GM18909 (cell line): ENCODE results near the gene DYNC1H1.

Experiments
- ATAC-seq: cut with Tn5 transposase; IDR thresholded peaks from one replicate; pipeline ENCODE4 v1.9.1; 2021; ENCODE audit warnings: mild to moderate bottlenecking; ENCODE audit not compliant: unreplicated experiment, poor library complexity

The DYNC1H1 gene

DNA sequence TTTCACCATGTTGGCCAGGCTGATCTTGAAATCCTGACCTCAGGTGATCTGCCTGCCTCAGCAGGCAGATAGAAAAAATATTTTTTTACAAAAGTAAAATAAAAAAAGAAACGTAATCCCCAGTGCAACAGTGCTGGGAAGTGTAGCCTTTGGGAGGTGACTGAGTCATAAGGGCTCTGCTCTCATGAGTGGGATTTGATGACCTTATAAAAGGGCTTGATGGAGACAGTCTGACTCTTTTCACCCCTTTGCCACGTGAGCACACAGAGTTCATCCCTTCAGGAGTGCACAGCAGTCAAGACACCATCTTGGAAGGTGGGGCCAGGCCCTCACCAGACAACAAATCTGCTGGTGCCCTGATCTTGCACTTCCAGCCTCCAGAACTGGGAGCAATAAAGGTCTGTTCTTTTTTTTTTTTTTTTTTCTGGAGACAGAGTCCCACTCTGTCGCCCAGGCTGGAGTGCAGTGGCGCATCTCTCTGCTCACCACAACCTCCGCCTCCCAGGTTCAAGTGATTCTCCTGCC is 24.7 kb upstream of the DYNC1H1 start:
- no peak for ATAC-seq

DNA sequence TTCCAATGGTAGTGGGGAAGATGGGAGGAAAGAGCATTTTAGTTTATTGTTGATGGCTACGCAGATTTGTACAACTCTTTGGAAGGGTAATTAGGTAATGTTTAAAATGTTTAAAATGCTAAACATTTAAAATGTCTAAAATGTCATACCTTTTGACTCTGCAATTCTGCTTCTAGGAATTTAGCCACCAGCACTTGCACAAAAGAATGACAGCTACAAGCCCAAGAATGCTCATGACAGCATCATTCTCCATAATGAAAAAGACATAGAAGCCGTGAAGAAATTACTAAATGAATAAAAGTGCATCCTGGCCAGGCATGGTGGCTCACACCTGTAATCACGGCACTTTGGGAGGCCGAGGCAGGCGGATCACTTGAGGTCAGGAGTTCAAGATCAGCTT is 19.9 kb upstream of the DYNC1H1 start:
- ATAC-seq, result no peak

DNA sequence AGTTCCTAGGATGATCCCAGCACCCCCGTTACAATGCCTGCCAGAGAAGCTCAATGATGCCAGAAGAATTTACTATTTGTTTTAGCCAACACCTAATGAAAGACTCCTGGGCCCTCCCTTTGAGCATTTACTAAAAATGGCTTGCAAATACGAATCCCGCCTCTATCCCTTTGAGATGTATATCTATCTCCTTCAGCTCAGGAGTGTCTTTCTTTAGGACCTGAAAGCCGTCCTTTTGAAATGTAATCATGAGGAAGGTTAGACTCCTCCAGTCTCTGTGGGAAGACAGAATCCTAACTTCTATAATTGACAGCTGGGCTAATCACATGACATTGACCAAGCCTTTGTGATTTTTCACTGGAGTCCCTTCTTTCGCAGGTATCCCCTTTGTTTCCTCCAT is 19.2 kb upstream of the DYNC1H1 start:
- no peak for ATAC-seq

DNA sequence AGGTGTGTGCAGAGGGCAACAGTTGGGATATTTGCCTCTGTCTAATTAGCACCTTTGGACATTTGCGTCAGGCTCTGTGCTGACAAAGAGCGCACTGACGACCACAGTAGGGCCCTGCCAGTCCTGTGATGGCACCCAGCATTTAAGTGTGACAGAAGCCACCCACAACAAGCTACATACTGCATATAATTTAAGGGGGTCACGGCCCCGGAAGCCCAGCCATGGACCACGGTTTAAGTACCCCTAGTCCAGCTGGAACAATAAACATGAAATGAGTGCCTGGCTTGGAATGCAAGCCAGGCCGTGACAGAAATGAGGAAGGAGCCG is 16.8 kb upstream of the DYNC1H1 start:
- ATAC-seq, result peak; percentile 7

DNA sequence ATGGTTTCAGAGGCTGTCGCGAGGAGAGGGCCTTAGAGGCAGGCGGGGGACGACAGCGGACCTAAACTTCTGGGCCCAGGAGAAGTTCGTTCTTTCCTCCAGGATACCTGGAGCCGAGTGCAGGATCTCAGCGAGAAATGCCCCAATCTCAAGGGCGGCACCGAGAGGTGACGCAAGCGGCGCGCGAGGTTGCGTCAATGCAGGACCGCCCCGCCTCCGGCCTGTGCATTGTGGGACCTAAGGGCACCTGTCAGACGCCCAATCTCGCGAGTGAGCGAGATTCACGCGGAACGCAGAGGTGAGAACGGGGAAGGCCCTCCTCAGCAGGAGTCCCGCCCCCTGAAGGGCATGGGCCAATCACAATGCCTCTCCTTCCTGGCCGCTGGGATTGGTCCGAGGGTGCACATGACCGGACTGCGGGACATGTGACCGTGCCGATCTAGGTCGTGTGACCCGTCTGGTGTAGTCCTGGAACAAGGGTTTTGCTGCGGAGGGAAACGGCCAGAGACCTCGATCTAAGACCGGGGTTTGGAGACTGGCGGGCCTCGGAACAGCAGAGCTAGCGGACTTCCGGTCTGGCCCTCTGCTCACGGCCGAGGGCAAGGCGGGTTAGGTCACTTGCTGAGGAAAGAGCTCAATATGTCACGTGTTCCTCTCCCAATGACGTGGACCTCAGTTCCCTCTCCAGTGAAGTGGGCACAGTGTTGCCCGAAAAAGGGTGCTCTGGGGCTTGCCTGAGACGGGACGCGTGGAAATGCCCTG is 16.3 kb upstream of the DYNC1H1 start:
- peak; percentile 98 for ATAC-seq

DNA sequence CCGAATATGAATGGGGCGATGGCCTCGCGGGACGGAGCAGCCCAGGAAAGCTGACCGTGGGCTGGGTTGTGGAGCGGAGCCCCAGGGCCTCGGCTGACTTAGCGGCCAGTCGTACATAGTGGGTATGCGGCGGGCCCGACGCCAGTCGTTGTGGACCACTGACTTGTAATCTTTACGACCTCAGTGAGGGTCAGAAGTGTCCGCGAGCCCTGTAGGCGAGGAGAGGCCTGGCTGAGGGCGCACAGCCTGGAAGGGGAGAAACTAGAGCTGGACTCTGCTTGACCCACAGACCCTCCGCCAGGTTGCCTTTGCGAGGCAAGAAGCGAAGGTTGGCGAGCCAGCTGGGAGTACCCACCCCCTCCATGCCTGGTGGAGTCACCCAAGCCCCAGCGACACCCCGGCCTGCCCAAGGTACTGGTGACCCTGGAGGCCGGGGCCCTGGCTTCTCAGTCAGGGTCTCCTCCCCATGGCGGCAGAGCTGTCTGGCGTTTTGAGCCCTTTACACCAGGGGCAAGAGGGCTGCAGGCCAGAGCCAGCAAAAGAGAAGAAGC is 15.6 kb upstream of the DYNC1H1 start:
- no peak for ATAC-seq

DNA sequence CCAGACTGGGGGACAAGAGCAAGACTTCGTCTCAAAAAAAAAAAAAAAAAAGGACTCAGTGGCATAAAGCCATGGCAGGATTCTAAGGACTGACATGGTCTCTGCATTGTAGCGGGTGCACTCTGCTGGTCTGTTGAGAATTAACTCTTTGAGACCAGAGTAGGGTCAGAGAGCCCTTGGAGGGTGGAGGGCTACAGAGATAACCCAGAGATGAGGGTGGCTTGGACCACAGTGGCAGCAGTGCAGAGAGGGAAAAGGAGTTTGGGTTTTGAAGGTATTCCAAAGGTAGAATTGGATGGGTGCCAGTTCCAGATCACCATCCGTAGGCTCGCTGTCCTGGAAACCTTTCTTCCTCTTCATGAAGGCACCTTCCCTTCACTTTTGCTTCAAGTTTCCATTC is 14.3 kb upstream of the DYNC1H1 start:
- ATAC-seq, result no peak

DNA sequence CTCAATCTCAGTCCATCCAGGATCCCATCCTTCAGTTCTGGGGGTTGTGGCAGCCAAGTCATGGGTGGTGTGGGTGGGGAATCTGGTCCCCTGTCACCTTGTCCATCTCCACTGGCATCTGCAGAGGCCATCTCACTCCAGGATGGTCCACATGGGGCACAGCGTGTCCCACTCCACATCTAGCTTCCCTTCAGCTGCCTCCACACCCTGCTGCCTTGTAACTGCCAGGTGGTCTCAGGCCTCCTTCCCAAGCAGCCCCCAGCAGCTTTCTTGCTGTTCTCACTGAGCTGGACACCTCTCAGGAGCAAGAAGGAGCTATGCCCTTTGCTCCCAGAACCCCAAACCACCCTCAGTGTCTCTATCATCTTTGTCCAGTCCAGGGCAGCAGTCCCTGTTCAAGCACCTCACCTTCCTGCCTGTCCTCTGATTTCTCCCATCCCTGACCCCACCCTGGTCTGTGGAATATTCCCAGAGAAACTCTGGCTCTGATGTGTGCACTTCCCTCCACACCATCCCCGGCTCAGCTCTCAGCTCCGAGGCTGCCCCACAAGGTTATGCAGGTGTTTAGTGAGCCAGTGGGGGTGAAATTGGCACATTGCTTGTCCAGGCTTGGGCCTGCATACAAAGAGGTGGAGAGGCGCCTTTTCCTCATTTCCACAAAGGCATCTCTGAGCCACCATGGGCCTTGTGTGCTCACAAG is 13.7 kb upstream of the DYNC1H1 start:
- ATAC-seq, result no peak

DNA sequence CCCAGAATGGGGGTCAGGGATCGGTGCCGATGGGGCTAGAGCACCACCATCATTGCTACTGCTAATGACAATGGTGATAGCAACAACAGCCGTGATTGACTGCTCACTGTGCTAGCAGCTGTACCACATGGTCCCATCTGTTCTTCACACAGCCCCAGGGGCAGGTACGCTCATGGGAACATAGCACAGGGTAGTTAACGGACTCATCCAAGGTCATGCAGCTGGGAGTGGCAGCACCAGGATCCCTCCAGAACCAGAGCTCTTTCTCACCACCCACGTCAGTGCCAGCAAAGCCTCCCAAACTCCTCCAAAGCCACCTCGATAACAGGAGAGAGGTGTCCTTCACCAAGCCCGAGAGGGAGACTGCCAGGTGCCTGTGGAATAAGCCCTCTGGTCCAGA is 11.2 kb upstream of the DYNC1H1 start:
- no peak for ATAC-seq

DNA sequence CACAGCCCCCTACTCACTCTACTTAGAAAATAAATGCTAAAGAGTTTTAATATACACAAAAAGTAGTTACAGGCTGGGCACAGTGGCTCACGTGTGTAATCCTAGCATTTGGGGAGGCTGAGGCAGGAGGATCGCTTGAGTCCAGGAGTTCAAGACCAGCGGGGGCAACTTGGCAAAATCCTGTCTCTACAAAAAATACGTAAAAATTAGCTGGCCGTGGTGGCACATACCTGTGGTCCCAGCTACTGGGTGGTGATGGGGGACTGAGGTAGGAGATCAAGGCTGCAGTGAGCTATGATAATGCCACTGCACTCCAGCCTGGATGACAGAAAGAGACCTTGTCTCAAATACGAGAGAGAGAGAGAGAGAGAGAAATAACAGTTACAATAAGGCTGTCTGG is 9.9 kb upstream of the DYNC1H1 start:
- no peak for ATAC-seq

DNA sequence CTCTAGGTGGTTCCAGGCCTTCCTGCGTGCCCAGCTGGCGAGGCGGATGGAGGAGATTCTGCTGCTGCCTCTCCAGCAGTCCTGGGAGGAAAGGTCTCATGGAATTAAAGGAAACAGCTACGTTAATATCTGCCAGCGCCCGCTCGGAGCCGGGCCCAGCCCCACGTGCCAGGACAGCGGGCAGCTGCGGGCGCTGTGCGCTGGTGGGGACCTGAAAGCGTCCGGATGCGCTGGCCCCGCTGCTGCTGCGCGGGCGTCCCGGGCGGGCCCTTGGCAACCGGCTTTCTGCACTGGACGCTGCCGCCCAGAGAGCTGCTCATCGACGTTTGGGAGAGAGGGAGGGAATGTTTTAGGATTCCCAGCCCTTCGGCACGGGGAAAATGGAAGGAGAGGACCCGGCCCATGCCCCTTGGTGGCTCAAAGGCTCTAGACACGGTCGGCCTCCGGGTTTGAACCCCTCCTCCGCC is 8.6 kb upstream of the DYNC1H1 start:
- ATAC-seq, result no peak

DNA sequence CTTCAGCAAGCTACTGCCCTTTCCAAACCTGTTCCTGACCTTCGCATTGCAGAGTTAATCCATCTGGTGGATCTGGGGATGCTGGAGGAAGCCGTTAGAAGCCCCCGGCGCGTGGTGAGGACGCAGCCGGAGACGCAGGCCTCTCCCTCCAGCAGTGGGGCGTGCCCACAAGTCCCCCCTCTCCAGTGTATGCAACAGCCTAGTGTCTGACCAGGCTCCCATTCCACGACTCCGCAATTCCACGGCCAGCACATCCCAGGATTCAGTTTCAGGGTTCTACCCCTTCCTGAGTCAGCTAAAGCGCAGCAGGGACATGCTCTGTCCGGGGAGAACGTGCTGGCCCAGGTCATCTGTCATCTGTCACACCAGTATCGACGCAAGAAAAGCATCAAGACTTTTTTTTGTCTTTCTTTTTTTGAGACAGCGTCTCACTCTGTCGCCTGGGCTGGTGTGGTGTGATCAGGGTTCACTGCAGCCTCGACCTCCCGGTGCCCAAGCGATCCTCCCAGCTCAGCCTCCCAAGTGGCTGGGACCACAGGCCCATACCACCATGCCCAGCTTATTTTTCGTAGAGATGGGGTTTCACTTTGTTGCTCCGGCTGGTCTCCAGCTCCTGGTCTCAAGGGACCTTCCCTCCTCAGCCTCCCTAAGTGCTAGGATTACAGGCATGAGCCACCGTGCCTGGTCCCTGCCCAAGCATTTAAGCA is 8.0 kb upstream of the DYNC1H1 start:
- ATAC-seq, result no peak

DNA sequence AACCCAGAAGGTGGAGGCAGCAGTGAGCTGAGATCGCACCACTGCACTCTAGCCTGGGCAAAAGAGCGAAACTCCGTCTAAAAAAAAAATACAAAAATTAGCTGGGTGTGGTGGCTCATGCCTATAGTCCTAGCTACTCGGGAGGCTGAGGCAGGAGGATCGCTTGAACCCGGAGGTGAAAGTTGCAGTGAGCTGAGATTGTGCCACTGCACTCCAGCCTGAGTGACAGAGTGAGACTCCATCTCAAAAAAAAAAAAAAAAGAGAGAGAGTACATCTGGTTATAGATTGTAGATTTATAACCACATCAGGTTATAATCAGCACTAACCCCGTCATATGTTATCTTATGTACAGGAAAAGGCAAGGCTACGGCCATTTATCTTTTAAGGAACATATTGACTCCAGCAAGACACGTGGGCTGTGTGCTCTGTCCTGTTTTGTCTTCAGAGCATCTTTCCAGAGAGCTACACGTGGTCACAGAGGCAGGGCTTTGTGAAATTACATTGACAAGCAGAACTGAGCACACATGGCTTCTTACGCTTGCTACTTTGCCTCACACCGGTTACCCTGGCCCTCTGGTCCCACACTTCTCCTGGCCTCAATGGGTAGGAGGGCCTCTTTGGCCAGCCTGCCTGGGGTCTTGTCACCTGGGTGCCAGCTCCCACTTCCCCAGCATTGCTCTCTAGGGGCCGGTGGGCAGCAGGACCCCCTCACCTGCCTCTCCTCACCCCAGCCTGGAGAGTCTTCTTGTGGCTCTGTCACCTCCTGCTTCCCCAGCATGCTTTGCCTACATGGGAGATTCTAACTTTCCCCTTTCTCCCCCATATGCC is 6.8 kb upstream of the DYNC1H1 start:
- ATAC-seq, result no peak

DNA sequence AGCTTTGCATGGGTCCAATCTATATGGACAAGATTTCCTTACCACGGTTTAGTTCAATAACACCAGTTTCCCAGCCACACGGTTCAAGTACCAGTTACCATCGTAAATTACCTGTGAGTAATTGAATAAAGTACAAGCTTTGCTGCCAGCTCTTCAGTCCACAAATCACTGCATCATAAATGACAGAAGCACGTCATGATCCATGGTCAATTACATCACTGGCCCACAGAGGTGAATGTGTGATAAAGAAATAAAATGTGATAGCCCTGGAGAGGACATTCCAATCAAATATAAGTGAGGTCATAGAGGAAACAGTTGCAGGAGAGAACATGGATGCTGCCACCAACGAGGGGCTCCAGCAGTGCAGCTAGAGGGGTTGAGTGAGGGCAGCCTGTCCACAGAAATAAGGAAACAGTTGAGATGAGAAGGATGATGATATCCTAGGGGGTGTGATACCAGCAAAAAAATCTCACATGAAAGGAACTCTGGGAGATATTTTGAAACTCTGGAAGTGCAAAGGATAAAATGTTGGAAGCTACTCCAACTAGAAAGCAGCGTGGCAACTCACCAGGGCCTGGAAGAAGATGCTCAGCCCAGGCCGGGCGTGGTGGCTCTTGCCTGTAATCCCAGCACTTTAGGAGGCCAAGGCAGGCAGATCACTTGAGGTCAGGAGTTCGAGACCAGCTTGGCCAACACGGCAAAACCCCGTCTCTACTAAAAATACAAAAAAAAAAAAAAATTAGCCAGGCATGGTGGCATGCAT is 5.8 kb upstream of the DYNC1H1 start:
- ATAC-seq, result no peak

DNA sequence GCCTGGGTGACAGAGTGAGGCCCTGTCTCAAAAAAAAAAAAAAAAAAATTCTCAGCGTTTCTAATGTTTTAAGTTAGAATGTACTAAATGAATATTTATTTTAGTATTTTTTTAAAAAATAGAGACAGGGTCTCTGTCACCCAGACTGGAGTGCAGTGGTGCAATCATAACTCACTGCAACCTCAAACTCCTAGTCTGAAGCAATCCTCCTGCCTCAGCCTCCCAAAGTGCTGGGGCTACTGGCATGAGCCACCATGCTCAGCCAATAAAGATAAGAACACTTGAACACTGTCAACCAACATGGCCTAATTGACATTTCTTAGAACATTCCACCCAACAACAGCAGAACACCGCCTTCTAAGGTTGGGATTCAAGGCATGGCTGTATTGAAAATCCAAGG is 5.1 kb upstream of the DYNC1H1 start:
- ATAC-seq, result no peak

DNA sequence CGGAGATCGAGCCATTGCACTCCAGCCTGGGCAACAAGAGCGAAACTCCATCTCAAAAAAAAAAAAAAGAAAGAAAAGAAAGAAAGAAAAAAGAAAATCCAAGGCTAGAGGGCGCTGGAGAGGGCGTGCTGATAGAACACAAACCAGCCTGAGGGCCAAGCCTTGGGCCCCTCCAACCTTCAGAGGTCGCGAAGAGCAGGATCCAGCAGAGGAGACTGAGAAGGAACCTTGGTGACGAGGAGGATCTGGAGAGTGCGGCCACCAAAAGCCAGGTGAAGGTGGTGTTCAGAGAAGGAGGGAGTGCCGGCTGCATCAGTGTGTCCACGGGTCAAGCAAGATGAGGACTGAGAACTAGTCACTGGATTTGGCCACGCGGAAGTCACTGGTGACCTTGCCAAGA is 4.1 kb upstream of the DYNC1H1 start:
- no peak for ATAC-seq

DNA sequence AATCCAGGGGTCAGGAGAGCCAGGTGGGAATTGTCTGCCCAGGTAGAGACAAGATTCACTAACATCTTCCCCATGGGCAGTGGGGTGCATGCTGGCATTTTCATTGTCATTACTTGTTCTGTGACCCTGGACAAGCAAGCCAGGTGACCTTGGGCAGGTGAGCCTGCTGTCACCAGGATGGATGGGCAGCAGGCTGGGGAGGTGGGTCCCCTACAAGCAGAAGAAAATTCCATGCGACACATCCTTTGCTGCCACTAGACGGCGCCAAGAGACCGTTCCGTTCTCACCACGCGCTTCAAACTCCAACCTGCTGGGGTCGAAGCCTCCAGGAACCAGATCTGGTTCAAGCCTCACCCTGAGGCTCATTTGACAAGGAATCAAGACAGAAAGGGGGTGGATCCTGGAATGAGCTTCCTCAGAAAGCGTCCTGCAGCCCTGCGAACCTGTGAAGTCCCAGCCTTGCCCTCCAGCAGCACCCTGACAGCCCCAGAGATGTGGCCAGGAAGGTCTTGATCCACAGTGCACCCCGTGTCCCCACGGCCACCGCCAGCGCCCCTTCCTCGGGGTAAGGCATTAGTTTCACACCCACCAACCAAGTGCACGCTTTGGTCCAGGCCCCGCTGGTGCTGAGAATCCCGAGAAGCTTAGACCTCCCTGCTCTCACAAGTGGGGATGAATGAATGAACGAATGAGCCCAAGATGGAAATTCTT is 3.2 kb upstream of the DYNC1H1 start:
- no peak for ATAC-seq

DNA sequence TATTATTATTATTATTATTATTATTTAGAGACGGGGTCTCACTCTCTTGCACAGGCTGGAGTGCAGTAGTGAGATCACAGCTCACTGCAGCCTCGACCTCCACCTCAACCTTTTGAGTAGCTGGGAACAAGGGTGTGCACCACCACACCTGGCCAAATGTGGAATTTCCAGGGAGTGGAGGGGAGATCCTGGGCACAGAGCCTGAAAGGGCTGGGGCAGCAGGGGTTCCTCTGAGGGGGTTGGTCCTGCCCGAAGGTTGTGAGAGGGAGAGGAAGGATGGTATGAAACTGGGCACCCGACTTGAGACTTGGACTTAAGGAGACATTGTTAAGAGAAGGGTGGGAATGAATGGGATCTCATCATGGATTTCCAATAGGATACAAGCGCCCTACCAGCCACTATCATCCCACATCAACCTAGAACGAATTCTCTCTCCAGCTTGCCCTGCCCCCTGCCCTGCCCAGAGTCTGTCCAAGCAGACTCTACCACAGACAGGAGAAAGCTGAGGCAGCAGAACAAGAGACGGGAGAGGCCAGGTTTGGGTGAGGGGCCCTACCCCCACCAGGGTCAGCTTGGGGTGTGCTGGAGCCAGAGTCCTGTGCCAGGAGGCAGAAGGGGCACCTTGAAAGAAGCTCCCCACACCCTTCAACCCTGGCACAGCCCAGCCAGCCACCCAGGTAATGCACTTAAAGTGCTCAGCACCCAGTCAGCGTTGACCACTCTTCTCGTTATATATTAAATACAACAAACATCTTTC is 2.4 kb upstream of the DYNC1H1 start:
- no peak for ATAC-seq
